Mammary epithelial cell (primary cell): Measurements from ENCODE around the gene STAG3.

Experiments used
- CTCF ChIP-seq, 2 donors: IDR thresholded peaks in 1 of 2; conservative IDR thresholded peaks in 1 of 2; 2 replicates each; pipeline ENCODE4 v1.5.1; 2011 to 2012; ENCODE audit warnings: inconsistent platforms in 2 of 2, low read length in 2 of 2, mild to moderate bottlenecking in 2 of 2, control low read depth in 1 of 2, low read depth in 1 of 2; ENCODE audit not compliant: insufficient read depth in 1 of 2; ENCODE audit errors: extremely low read depth in 1 of 2
- EZH2 ChIP-seq: IDR thresholded peaks from 2 replicates; pipeline ENCODE4 v1.6.1; 2012; ENCODE audit warnings: low read length, inconsistent platforms, borderline replicate concordance

- TF ChIP-seq CTCF (conservative IDR thresholded peaks at IDR 0.05 in 1 of 2, IDR thresholded peaks at IDR 0.05 in 1 of 2; ENCODE audit: extremely low read depth in 1 of 2, insufficient read depth in 1 of 2, low read depth in 1 of 2, low read length in 2 of 2), result no peak
- TF ChIP-seq EZH2, result no peak
Observed at GRCh38 chr7:100153708-100154535, 23.8 kb upstream of the STAG3 start.
